ENCODE results near the gene PACS2.

Gene PACS2

DNA sequence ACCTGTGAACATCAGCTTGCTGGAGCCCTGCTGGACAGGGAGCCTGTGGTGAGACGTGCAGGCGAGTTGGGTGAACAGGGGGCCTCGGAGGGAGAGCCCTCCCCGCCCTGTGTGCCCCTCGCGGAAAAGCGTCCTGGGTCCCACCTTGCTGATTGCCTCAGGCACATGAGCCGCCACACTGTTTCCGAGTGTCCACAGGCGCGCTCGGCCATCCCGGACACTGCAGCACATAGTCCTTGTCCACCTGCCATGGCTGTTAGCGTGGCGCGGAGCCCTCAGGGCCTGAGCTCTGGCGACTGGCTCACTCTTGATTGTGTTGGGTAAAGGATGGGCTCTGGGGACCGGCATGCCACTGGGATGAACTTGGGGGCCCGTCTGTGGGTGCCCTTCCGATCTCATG is 40.0 kb downstream of the PACS2 start:
- Histone ChIP-seq H3K27ac (replicated peaks) (no peak overlapping the region), H3K27me3 (ENCODE audit: insufficient read depth, poor library complexity, severe bottlenecking) (no peaks in the 10 kb centered on the region), H3K4me3 (replicated peaks; ENCODE audit: insufficient read depth, low read length) (no peak overlapping the region)
- no peak for TF ChIP-seq REST (IDR thresholded peaks at IDR 0.05; ENCODE audit: insufficient replicate concordance, low read depth)
- TF ChIP-seq GABPA (IDR thresholded peaks at IDR 0.05; ENCODE audit: low read depth), result no peak
- TF ChIP-seq SPI1 (IDR thresholded peaks at IDR 0.05; ENCODE audit: borderline replicate concordance, low read depth), result no peak
- no peak for DNase-seq (ENCODE audit: low read depth in 1 of 2, low spot score in 1 of 2)

GRCh38 chr14:105355049-105355575 is 40.6 kb downstream of the PACS2 start:
- Histone ChIP-seq H3K4me3 (replicated peaks; ENCODE audit: insufficient read depth, low read length) (no peak overlapping the region), H3K27me3 (ENCODE audit: insufficient read depth, poor library complexity, severe bottlenecking) (no peaks in the 10 kb centered on the region), H3K27ac (replicated peaks) (no peak overlapping the region)
- TF ChIP-seq SPI1 (IDR thresholded peaks at IDR 0.05; ENCODE audit: borderline replicate concordance, low read depth), result no peak
- no peak for TF ChIP-seq REST (IDR thresholded peaks at IDR 0.05; ENCODE audit: insufficient replicate concordance, low read depth)
- no peak for TF ChIP-seq CTCF (IDR thresholded peaks at IDR 0.05; ENCODE audit: insufficient read depth, low read length)
- no peak for TF ChIP-seq POLR2AphosphoS5 (IDR thresholded peaks at IDR 0.05; ENCODE audit: low read depth)
- no peak for TF ChIP-seq GABPA (IDR thresholded peaks at IDR 0.05; ENCODE audit: low read depth)
- no peak for DNase-seq (ENCODE audit: low read depth in 1 of 2, low spot score in 1 of 2)

DNA sequence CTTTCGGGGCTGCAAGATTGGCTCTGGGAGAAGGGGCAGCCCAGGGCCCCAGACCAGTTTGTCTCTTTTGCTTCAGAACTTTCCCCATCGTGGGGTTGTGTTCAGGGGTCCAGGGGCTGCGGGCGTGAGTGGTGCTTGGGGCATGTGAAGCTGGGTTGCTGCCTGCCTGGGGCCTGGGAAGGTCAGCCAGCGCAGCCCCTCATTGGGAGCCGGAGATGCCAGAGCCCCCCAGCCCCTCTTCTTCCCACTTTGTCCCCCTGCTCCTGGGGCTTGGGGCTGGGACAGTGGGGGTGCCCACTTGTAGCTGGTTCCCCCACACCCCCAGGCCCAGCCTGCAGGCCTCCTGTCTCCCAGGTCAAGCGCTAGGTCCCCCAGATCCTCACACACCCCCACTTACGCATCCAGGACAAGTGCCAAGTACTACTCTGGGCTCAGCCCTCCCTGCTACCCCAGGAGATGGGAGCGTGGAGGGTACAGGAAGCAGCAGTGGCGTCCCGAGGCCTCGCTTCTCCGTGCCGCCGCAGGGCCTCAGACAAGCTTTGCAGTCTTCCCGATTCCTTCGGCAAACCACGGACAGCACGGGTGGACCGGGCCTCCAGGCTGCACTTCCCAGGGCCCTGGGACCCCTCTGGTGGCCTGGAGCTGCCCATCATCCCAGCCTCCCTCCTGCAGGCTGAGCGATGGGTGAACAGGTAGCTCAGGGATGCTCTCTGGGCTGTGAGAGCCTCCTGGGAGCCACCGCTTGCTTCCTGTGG is 41.5 kb downstream of the PACS2 start:
- no peak overlapping the region for H3K27ac ChIP-seq (replicated peaks)

More for the DNA sequence above, 41.5 kb downstream of the PACS2 start:
- TF ChIP-seq REST (IDR thresholded peaks at IDR 0.05; ENCODE audit: insufficient replicate concordance, low read depth) (no peak), CTCF (IDR thresholded peaks at IDR 0.05; ENCODE audit: insufficient read depth, low read length) (no peak), GABPA (IDR thresholded peaks at IDR 0.05; ENCODE audit: low read depth) (no peak), SPI1 (IDR thresholded peaks at IDR 0.05; ENCODE audit: borderline replicate concordance, low read depth) (no peak), POLR2AphosphoS5 (IDR thresholded peaks at IDR 0.05; ENCODE audit: low read depth) (no peak)
- Histone ChIP-seq H3K4me3 (replicated peaks; ENCODE audit: insufficient read depth, low read length) (no peak overlapping the region), H3K27me3 (ENCODE audit: insufficient read depth, poor library complexity, severe bottlenecking) (no peaks in the 10 kb centered on the region)
- DNase-seq (ENCODE audit: low read depth in 1 of 2, low spot score in 1 of 2), result no peak

Data from HL-60 (cell line).